ENCODE data around the gene CSMD2.

CSMD2 gene

DNA sequence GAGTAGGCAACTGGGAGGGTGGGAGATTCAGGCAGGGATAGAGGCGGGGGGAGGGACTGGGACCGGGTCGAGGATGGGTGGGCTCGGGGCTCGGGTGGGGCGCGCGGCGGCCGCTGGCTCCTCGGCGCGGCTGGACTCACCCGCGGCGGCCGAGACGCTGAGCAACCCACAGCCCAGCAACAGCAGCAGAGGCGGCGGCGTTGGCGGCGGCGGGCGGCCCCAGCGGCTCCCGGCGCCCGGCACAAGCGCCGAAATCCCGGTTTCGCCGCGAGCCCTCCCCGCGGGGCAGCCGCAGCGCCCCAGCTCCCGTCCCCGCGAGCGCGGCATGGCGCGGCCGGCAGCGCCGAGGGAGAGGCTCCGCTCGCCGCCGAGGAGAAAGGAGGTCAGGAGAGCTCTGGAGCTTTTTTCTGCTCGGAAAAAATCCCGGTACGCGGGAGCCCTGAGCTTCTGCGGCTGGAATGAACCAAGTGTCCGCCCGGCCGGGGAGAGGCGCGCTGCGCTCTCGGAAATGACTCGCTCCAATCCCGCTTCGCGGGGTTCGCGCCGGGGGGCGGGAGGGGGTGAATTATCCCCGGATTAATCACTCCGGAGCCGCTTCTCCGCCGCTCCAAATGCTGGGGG is at the start of gene CSMD2:
CSMD2 (minus strand) TSS at position 460 of the 621 bp plus-strand sequence; CDS start at position 327, 133 bp downstream.
- peak; percentile 74 for DNase-seq (ENCODE audit: low read depth)
- TF ChIP-seq, protein P1, sequence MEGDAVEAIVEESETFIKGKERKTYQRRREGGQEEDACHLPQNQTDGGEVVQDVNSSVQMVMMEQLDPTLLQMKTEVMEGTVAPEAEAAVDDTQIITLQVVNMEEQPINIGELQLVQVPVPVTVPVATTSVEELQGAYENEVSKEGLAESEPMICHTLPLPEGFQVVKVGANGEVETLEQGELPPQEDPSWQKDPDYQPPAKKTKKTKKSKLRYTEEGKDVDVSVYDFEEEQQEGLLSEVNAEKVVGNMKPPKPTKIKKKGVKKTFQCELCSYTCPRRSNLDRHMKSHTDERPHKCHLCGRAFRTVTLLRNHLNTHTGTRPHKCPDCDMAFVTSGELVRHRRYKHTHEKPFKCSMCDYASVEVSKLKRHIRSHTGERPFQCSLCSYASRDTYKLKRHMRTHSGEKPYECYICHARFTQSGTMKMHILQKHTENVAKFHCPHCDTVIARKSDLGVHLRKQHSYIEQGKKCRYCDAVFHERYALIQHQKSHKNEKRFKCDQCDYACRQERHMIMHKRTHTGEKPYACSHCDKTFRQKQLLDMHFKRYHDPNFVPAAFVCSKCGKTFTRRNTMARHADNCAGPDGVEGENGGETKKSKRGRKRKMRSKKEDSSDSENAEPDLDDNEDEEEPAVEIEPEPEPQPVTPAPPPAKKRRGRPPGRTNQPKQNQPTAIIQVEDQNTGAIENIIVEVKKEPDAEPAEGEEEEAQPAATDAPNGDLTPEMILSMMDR (conservative IDR thresholded peaks at IDR 0.05; ENCODE audit: low read length) = no peak
- peak within 1 kb of the TSS; percentile 76 for H3K4me3 ChIP-seq (ENCODE audit: low read length)

DNA sequence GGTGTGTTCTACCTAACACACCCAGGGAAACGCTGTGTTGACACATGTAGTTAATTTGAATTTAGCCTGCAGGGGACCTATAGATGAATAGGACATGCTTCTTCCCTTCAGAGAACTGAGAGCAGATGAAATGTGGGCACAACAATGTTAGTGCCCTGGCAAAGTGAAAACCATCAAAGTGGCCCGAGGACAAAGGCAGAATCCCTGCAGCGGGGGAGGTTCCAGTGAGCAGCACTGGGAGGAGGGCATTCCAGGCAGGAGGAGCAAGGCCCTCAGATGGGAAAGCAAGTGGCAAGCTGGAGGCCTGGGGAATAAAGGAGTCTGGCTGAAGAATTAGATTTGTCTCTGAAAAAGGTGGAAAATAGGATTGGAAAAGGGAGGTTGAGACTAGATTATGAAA is 48.9 kb upstream of the CSMD2 start:
- TF ChIP-seq, protein P1 (conservative IDR thresholded peaks at IDR 0.05; ENCODE audit: low read length) = no peak
- no peak overlapping the region for H3K4me3 ChIP-seq (ENCODE audit: low read length)
- no peak for DNase-seq (ENCODE audit: low read depth)

DNA sequence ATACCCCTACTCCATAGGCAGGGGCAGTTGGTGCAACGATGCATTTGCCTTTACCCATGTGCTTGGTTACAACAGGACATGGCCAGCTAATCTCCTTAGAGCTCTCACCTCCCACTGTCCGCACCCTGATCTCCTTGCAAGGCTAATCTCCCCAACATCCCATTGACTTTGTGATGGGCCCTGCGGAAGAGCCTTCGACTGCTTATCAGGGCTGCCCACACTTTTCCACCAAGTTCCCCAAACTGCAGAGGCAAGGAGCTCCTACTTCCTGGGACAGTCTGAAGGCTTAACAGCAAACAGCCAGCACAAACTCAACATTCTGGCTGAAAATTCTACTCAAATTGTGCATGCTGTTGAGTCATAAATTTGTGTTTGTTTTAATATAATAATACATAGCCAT is 47.6 kb upstream of the CSMD2 start:
- TF ChIP-seq, protein P1 (conservative IDR thresholded peaks at IDR 0.05; ENCODE audit: low read length) = no peak
- DNase-seq (ENCODE audit: low read depth) = no peak
- no peak overlapping the region for H3K4me3 ChIP-seq (ENCODE audit: low read length)

DNA sequence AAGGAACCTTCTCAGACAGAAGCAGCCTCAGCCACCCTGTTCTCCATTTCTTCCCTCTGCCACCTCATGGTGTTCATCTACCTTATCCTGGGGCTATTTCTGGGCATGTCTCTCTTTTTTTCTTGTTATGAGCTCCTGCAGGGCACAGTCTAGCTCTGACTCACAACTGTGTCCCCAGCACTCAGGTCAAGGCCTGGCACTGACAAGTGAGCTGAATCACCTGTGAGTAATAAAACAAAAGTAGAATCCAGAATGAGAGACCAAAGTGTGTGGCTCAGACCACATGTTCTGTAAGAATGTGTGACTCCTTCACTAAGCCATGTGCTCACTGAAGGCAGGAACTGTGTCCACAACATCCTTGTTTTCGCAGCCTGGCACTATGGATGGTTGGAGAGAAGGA is 34.9 kb upstream of the CSMD2 start:
- DNase-seq (ENCODE audit: low read depth) = peak; percentile 63
- TF ChIP-seq, protein P1 (conservative IDR thresholded peaks at IDR 0.05; ENCODE audit: low read length) = no peak

DNA sequence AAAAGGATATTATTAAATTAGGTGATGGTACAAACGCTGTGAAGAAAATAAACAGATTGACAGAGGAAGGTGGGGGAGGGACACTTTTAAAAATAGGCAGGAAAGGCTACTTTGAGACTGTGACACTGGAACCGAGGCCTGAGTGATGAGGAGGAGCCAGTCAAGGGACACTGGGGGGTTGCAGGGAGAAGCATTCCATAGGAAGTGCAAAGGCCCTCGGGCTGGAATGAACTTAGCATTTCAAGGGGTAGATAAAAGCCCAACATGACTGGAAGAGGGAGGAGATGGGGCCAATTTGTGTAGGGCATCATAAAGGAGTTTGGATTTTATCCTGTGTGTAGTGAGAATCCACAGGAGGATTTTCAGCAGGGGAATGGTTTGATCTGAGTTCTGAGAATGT is 27.6 kb upstream of the CSMD2 start:
- TF ChIP-seq, protein P1 (conservative IDR thresholded peaks at IDR 0.05; ENCODE audit: low read length) = no peak
- no peak for DNase-seq (ENCODE audit: low read depth)
- H3K4me3 ChIP-seq (ENCODE audit: low read length) = no peak overlapping the region

More for the DNA sequence above, 34.9 kb upstream of the CSMD2 start:
- no peak overlapping the region for H3K4me3 ChIP-seq (ENCODE audit: low read length)

DNA sequence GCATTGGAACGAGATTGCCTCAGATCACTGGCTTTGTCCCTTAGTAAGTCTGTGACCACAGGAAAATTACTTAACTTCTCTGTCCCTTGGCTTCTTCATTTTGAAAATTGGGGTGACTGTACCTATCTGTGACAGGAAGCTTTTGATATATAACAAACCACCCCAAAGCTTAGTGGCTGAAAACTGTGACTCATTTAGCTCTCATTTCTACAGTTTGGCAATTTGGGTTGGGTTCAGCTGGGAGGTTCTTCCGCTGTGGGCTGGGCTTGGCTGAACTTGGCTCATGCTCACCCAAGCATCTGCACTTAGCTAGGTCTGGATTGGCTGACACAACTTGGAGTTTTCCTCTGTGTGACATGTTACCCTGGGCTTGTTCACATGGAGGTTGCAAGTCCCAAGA is 25.7 kb upstream of the CSMD2 start:
- DNase-seq (ENCODE audit: low read depth) = no peak
- no peak overlapping the region for H3K4me3 ChIP-seq (ENCODE audit: low read length)
- TF ChIP-seq, protein P1 (conservative IDR thresholded peaks at IDR 0.05; ENCODE audit: low read length) = no peak

DNA sequence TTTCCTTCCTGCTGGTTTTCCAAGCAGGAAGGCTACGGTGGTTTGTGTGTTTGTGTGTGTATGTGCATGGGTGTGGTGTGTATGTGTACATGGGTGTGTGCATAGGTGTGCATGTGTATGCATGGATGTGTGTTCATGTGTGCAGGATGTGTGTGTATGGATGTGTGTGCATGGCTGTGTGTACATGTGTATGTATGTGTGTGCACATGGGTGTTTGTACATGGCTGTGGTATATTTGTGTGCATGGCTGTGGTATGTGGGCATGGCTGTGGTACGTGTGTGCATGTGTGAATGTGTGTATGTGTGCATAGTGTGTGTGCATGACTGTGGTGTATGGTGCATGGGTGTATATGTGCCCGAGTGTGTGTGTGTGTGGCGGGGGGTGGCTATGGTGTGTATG is 24.0 kb upstream of the CSMD2 start:
- DNase-seq (ENCODE audit: low read depth) = no peak
- no peak overlapping the region for H3K4me3 ChIP-seq (ENCODE audit: low read length)
- TF ChIP-seq, protein P1 (conservative IDR thresholded peaks at IDR 0.05; ENCODE audit: low read length) = no peak

All from AG10803 (cell line).